K562 (cell line): ENCODE data around the gene KPNA1.

ENCODE experiments used
- ASH1L ChIP-seq: fragments of 450-650 bp; IDR thresholded peaks from 2 replicates; pipeline ENCODE4 v1.6.1; 2018; ENCODE audit warnings: borderline replicate concordance, mild to moderate bottlenecking, low read depth; ENCODE audit not compliant: partially characterized antibody
- CREB5 ChIP-seq: fragments of 250-450 bp; sonication (Bioruptor Pico); IDR thresholded peaks from 2 replicates; pipeline ENCODE4 v1.5.0; 2020; ENCODE audit warnings: mild to moderate bottlenecking
- CTCF ChIP-seq, 3 experiments: IDR thresholded peaks in 2 of 3; conservative IDR thresholded peaks in 1 of 3; 2 replicates each; pipeline ENCODE4 v1.5.1; 2011 to 2012; ENCODE audit warnings: low read length in 3 of 3, mild to moderate bottlenecking in 3 of 3, control low read depth in 2 of 3, improper control_type of control experiment in 1 of 3, inconsistent platforms in 1 of 3, low read depth in 1 of 3, mixed read lengths in 1 of 3, moderate library complexity in 1 of 3; ENCODE audit not compliant: insufficient read depth in 2 of 3
- FOXO4 ChIP-seq: fragments of 450-650 bp; formaldehyde crosslinking; IDR thresholded peaks from 2 replicates; pipeline ENCODE4 v1.4.0; 2020; ENCODE audit warnings: mild to moderate bottlenecking, moderate library complexity
- ID3 ChIP-seq, 2 experiments: fragments of 250-450 bp in 1 of 2; fragments of 450-650 bp in 1 of 2; sonication (Bioruptor Pico) in 1 of 2; IDR thresholded peaks; 2 replicates each; pipeline versions ENCODE4 v1.6.1 to v1.8.0; 2016 to 2021; ENCODE audit warnings: mild to moderate bottlenecking in 2 of 2, moderate library complexity in 2 of 2, missing compliant biosample characterization in 1 of 2, missing genetic modification characterization in 1 of 2
- LARP7 ChIP-seq: fragments of 450-650 bp; IDR thresholded peaks from 2 replicates; pipeline ENCODE4 v1.6.1; 2016
- PCBP2 ChIP-seq: fragments of 200-400 bp; formaldehyde crosslinking; IDR thresholded peaks from 2 replicates; pipeline ENCODE4 v1.6.1; 2018; ENCODE audit warnings: low read length, low read depth, mild to moderate bottlenecking, moderate library complexity; ENCODE audit not compliant: poor library complexity, severe bottlenecking
- PHF8 ChIP-seq: fragments of 200-600 bp; sonication (generic); IDR thresholded peaks from 2 replicates; pipeline ENCODE4 v1.6.1; 2012; ENCODE audit warnings: mixed run types, mild to moderate bottlenecking, inconsistent platforms, low read length, moderate library complexity, borderline replicate concordance
- POLR2A ChIP-seq: fragments of 450-650 bp; conservative IDR thresholded peaks from 2 replicates; pipeline ENCODE4 v1.6.1; 2016
- RBM14 ChIP-seq: fragments of 200-400 bp; formaldehyde crosslinking; IDR thresholded peaks from 2 replicates; pipeline ENCODE4 v1.6.1; 2018; ENCODE audit warnings: low read depth, mild to moderate bottlenecking, low read length, moderate library complexity, borderline replicate concordance; ENCODE audit not compliant: insufficient read depth
- RFX5 ChIP-seq: IDR thresholded peaks from 2 replicates; pipeline ENCODE4 v1.6.1; 2011; ENCODE audit warnings: low read depth, mild to moderate bottlenecking, improper control_type of control experiment, low read length
- ZNF184 ChIP-seq: sonication (generic); formaldehyde crosslinking; IDR thresholded peaks from 2 replicates; pipeline ENCODE4 v1.5.0; 2020; ENCODE audit warnings: missing genetic modification reagents

GRCh38 chr3:122397201-122397600 lies 117.5 kb downstream of the KPNA1 start:
- TF ChIP-seq PHF8 (no peak), ID3 (CRISPR knock-in tag; IDR thresholded peaks at IDR 0.05) (no peak), ID3 (tag; IDR thresholded peaks at IDR 0.05) (no peak), FOXO4 (CRISPR knock-in tag) (no peak), RFX5 (no peak), ASH1L (no peak), LARP7 (no peak), RBM14 (no peak), ZNF184 (CRISPR knock-in tag) (no peak), CTCF (IDR thresholded peaks at IDR 0.05 in 2 of 3, conservative IDR thresholded peaks at IDR 0.05 in 1 of 3; ENCODE audit: insufficient read depth in 2 of 3, low read depth in 1 of 3, low read length in 3 of 3) (no peak), POLR2A (no peak), CREB5 (CRISPR knock-in tag) (no peak), PCBP2 (no peak)
